HepG2 (cell line): ENCODE measurements around the gene PIP4K2C. TPM values are rescaled to one million over a fixed set of nuclear protein-coding genes. Genes with fewer than 3 reads are reported as not detected.

Experiments used
- ATAC-seq: fragments of 200-7000 bp; cut with Tn5 transposase; 3 replicates; pipeline ENCODE4 v1.9.1; 2020; ENCODE audit warnings: mild to moderate bottlenecking, moderate library complexity
- BruUV-seq: library from RNA; stranded (reverse); fragments of 400-500 nt; replicated peaks from 2 replicates; lab custom pipeline; 2021; lab: Mats Ljungman, UMichigan
- CTCF ChIA-PET: fragments of 300-600 bp; formaldehyde crosslinking; extraction: SDS; loops from one replicate; lab custom pipeline; 2021; ENCODE audit warnings: low total read pairs, inconsistent platforms, low intra/inter-chr PET ratio; lab: Yijun Ruan, JAX
- POLR2A ChIA-PET: fragments of 350-600 bp; sonication (Branson Sonifier 250); formaldehyde crosslinking; loops from one replicate; lab custom pipeline; 2020; ENCODE audit warnings: antibody characterized with exemption, inconsistent platforms; lab: Yijun Ruan, JAX
- DNase-seq: peaks from one replicate; pipeline ENCODE4 v3.0.0-alpha.2; 2015; ENCODE audit warnings: low spot score
- FAIRE-seq: peaks from 3 replicates; lab custom pipeline; 2011; peaks lifted over from hg19 to GRCh38; lab: Jason Lieb, UNC
- H2AFZ ChIP-seq: one replicate; pipeline ENCODE4 v1.6.1; 2011; ENCODE audit warnings: low read length, inconsistent platforms
- H3K27ac ChIP-seq: fragments of 300-600 bp; 3 replicates; pipeline ENCODE4 v1.8.0; 2011; ENCODE audit warnings: mixed run types, mild to moderate bottlenecking, mixed read lengths, low read length, inconsistent platforms; ENCODE audit not compliant: insufficient read depth; ENCODE audit errors: extremely low read length
- H3K27me3 ChIP-seq, 2 experiments: fragments of 200-600 bp in 1 of 2; 2 replicates in 1 of 2; 3 replicates in 1 of 2; pipeline versions ENCODE4 v1.6.0 to v1.8.0; 2011; ENCODE audit warnings: low read length in 2 of 2, mild to moderate bottlenecking in 2 of 2, moderate library complexity in 2 of 2, inconsistent platforms in 1 of 2; ENCODE audit not compliant: insufficient read depth in 2 of 2, control insufficient read depth in 1 of 2
- H3K36me3 ChIP-seq, 2 experiments: fragments of 200-600 bp in 1 of 2; replicated peaks in 1 of 2; 2 replicates in 1 of 2; 3 replicates in 1 of 2; pipeline versions ENCODE4 v1.5.1 to v1.8.0; 2011; ENCODE audit warnings: low read length in 2 of 2, inconsistent platforms in 1 of 2; ENCODE audit not compliant: insufficient read depth in 2 of 2, control insufficient read depth in 1 of 2
- H3K4me1 ChIP-seq: 2 replicates; pipeline ENCODE4 v1.5.1; 2012; ENCODE audit warnings: low read length, inconsistent platforms; ENCODE audit not compliant: insufficient read depth
- H3K4me2 ChIP-seq: 2 replicates; pipeline ENCODE4 v1.6.0; 2011; ENCODE audit warnings: low read depth, low read length, inconsistent platforms
- H3K4me3 ChIP-seq, 3 experiments: fragments of 200-600 bp in 1 of 3; sonication (generic), shearing (Covaris generic) in 1 of 3; replicated peaks in 1 of 3; 2 replicates each; pipeline ENCODE4 v1.5.1; 2011 to 2016; ENCODE audit warnings: low read length in 3 of 3, inconsistent platforms in 2 of 3, low read depth in 2 of 3, mild to moderate bottlenecking in 2 of 3, control low read depth in 1 of 3, mixed read lengths in 1 of 3; ENCODE audit not compliant: insufficient read depth in 1 of 3
- H3K79me2 ChIP-seq: one replicate; pipeline ENCODE4 v1.6.1; 2011; ENCODE audit warnings: low read length, inconsistent platforms; ENCODE audit not compliant: insufficient read depth
- H3K9ac ChIP-seq: 2 replicates; pipeline ENCODE4 v1.6.0; 2011; ENCODE audit warnings: mild to moderate bottlenecking, low read depth, low read length, inconsistent platforms; ENCODE audit not compliant: insufficient read depth
- H3K9me3 ChIP-seq: 2 replicates; pipeline ENCODE4 v1.5.1; 2012; ENCODE audit warnings: mild to moderate bottlenecking, low read length
- H4K20me1 ChIP-seq: 2 replicates; pipeline ENCODE4 v1.6.0; 2011; ENCODE audit warnings: inconsistent platforms, mild to moderate bottlenecking, low read length, moderate library complexity; ENCODE audit not compliant: insufficient read depth
- IKZF1 ChIP-seq: fragments of 450-650 bp; IDR thresholded peaks from 2 replicates; pipeline ENCODE4 v1.7.1; 2016
- KAT8 ChIP-seq: IDR thresholded peaks from 2 replicates; pipeline ENCODE4 v1.6.1; 2016; ENCODE audit warnings: missing genetic modification reagents, missing compliant biosample characterization
- KMT2A ChIP-seq: sonication (generic); formaldehyde crosslinking; IDR thresholded peaks from 2 replicates; pipeline ENCODE4 v1.4.0; 2020; ENCODE audit warnings: missing genetic modification reagents
- MAFF ChIP-seq: IDR thresholded peaks from 2 replicates; pipeline ENCODE4 v1.6.1; 2011; ENCODE audit warnings: low read depth, low read length, improper control_type of control experiment
- SP2 ChIP-seq: sonication (generic); formaldehyde crosslinking; IDR thresholded peaks from 2 replicates; pipeline ENCODE4 v1.5.1; 2020; ENCODE audit warnings: mild to moderate bottlenecking, missing genetic modification reagents
- ZBTB7A ChIP-seq: sonication (generic); formaldehyde crosslinking; IDR thresholded peaks from 2 replicates; pipeline ENCODE4 v1.8.0; 2022; ENCODE audit warnings: mild to moderate bottlenecking, missing genetic modification reagents
- ZFY ChIP-seq: sonication (generic); formaldehyde crosslinking; IDR thresholded peaks from 2 replicates; pipeline ENCODE4 v1.4.0; 2020; ENCODE audit warnings: missing genetic modification reagents
- ZNF510 ChIP-seq: sonication (generic); formaldehyde crosslinking; IDR thresholded peaks from 2 replicates; pipeline ENCODE4 v1.4.0; 2020; ENCODE audit warnings: low read depth, mild to moderate bottlenecking, missing genetic modification reagents
- ZNF713 ChIP-seq: sonication (generic); formaldehyde crosslinking; IDR thresholded peaks from 2 replicates; pipeline ENCODE4 v1.4.0; 2020; ENCODE audit warnings: mild to moderate bottlenecking, missing genetic modification reagents
- WGBS: methylation state at CpG from one replicate; pipeline ENCODE4 v1.1.6; 2017; ENCODE audit warnings: low lambda C conversion rate; 5-methylcytosine and 5-hydroxymethylcytosine counted together
- in situ Hi-C: cut with HindIII; loops from 2 replicates; pipeline ENCODE4 v1.10.0; 2017; ENCODE audit warnings: low pct_unique_long_range_greater_than_20kb; ENCODE audit not compliant: extremely low pct_ligation_motif_present
- intact Hi-C: fragments of 100-400 bp; cut with micrococcal nuclease; formaldehyde crosslinking; loops from one replicate; pipeline ENCODE4 v1.10.0; 2022; ENCODE audit not compliant: unreplicated experiment
- polyA plus RNA-seq, 8 experiments: library from polyadenylated mRNA; depleted of rRNA in 3 of 8; stranded (reverse) in 7 of 8; unstranded in 1 of 8; fragments of >200 nt; fragmentation: Illumina TruSeq in 4 of 8; extraction: Trizol in 4 of 8; gene quantifications; 2 replicates each; pipeline versions ENCODE4 v1.2.1 to v1.2.3, GENCODE V29; 2011 to 2016; ENCODE audit warnings: low read depth in 4 of 8, missing spikeins in 1 of 8, mixed read lengths in 1 of 8; ENCODE audit not compliant: insufficient read depth in 1 of 8
- total RNA-seq, 5 experiments: library from RNA; depleted of rRNA; stranded (reverse); fragments of >200 nt; fragmentation: Illumina TruSeq; extraction: Trizol; gene quantifications; 2 replicates each; pipeline ENCODE4 v1.2.3, GENCODE V29; 2016; ENCODE audit warnings: low read depth in 1 of 5
- TF ChIP-seq, protein P1 (sequence below): sonication (generic); formaldehyde crosslinking; conservative IDR thresholded peaks from 2 replicates; pipeline ENCODE4 v1.4.0; 2020; ENCODE audit warnings: missing genetic modification reagents
- TF ChIP-seq, protein P2 (sequence below): sonication (generic); formaldehyde crosslinking; IDR thresholded peaks from 2 replicates; pipeline ENCODE4 v1.5.0; 2020; ENCODE audit warnings: mild to moderate bottlenecking, missing genetic modification reagents
- TF ChIP-seq, protein P3 (sequence below): sonication (generic); formaldehyde crosslinking; IDR thresholded peaks from 2 replicates; pipeline ENCODE4 v1.5.1; 2020; ENCODE audit warnings: mild to moderate bottlenecking, missing genetic modification reagents, moderate library complexity

PIP4K2C gene
- total and polyA plus RNA-seq, 2 of the 13 experiments (the other 11 are each of a cell fraction or from before 2014, with no cell fraction given): 23.3 to 26.4 TPM

DNA sequence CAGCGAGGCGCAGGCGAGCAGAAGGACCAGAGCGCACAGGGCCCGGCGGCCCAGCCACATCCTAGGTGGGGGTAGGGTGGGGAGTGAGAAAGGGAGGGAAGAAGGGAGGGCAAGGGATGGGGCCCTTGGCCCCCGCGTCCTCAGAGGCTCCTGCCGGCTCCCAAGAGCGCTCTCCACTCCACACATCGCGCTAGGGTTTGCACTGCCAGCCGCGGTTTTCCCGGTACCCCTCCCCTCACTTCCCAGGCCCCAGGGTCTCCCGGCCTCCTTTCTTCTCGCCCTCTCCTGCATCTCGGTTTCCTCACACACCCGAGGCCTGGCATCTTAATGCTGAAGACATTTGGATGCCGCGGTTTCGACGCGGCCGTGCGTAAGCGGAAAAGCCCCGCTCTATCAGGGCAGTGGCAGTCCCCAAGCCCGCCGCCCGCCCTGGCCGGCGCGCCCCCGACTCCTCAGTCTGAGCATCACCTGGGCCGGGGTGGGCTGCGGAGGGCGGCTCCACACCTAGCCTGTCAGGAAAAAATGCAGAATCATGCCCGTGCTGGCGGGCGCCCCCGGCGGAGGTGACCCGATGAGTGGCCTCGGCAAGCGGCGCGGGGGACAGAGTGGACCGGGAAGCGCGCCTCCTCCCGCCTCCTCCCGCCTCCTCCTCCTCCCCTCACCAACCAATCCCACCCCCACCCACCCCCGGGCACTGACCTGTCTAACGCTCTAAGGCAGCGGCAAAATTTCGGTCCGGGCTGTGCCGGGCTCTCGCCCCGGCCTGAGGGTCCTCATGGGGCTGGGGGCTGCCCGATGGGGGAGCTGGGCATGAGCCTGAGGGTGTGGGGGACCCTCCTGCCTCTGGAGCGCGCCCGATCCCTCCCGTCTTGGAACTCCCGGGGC is 41.3 kb downstream of the PIP4K2C start (continued):
- TF ChIP-seq, protein P1, sequence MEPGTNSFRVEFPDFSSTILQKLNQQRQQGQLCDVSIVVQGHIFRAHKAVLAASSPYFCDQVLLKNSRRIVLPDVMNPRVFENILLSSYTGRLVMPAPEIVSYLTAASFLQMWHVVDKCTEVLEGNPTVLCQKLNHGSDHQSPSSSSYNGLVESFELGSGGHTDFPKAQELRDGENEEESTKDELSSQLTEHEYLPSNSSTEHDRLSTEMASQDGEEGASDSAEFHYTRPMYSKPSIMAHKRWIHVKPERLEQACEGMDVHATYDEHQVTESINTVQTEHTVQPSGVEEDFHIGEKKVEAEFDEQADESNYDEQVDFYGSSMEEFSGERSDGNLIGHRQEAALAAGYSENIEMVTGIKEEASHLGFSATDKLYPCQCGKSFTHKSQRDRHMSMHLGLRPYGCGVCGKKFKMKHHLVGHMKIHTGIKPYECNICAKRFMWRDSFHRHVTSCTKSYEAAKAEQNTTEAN (CRISPR knock-in tag): no peak
- no peak for TF ChIP-seq ZBTB7A (CRISPR knock-in tag)

DNA sequence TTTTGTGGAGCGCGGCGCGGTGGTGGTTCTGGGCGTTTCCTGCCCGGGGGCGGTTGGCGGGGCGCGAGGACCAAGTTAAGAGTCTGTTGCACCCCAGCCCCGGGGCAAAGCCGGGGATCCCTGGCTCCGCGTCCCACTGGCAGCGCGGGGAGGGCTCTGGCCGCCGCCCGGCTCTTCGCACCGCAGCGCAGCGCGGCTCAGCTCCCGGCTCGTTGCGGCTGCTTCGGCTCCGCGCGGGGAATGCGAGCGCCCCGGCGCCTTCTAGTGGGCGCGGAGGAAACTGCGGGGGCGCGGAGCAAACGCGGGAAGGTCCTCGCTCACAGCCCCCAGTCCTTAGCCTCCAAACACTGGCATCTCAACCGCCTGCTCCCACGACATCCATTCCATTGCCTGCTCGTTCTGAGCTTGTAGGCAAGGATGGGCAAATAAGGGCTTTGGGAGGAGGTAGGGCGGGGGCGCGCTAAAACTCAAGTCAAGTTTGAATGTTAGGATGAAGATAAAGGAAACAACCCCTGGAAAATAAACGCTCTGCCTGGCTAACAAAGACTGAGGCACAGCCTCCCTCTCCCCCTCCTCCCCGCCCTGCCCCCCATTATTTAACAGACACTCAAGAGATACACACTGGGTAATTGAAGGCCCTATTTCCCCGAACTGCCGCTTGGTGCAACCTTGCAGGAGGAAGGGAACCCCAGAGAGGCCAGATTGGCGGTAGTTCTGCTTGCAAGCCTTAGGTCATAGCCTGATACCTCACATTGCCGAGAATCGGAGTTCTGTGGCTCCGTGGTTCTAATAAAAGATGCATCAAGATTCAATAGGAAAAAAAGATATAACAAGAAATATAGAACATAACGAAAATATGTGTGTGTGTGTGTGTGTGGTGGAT is 42.2 kb downstream of the PIP4K2C start, which contains the start of gene B4GALNT1:
B4GALNT1 (minus strand) TSS at position 244 of the 883 bp plus-strand sequence. CDS start 1,069 bp downstream, outside the sequence.
- FAIRE-seq (no peak), DNase-seq (no peak), ATAC-seq (peak; percentile 91)
- intact Hi-C loops (loop anchor here (1.0 to 2.0 kb wide), 3 partner anchors 42 to 60 kb away; partner anchors contain the start of gene PIP4K2C), in situ Hi-C loops (no loop called here)
- H3K27ac ChIP-seq: no peak within 1 kb of the TSS
- H3K79me2 ChIP-seq: no peaks in the 10 kb centered on the region
- no peaks in the 10 kb centered on the region for H3K9me3 ChIP-seq
- peak within 1 kb of the TSS; percentile 87 for H3K4me2 ChIP-seq
- 0 out of 5 replicates have a peak, but pooled peaks cover 0 to 3% of the 10 kb centered on the region in 2 experiments for H3K36me3 ChIP-seq
- ChIA-PET POLR2A (interaction anchor here (0.6 to 1.1 kb wide), 6 partner anchors 10 to 116 kb away, joined by 3 to 4 read pairs (median 3); partner anchors contain the start of genes DCTN2 and DDIT3), CTCF (interaction anchor here (1.5 to 2.0 kb wide), 2 partner anchors 50 to 61 kb away, joined by 6 to 9 read pairs; partner anchors contain the start of gene OS9)
- no TSS peak for BruUV-seq
- no peak within 1 kb of the TSS for H2AFZ ChIP-seq
- no peaks in the 10 kb centered on the region for H4K20me1 ChIP-seq
- peak within 1 kb of the TSS; percentile 63; the same call in 1 of the 2 replicates for H3K9ac ChIP-seq
- peaks cover 22% of the 10 kb centered on the region for H3K4me1 ChIP-seq
- WGBS: 7% methylated on average over 14 of the region's 58 CpGs
- peak within 1 kb of the TSS; percentile 66 to 77 (median 68) for H3K4me3 ChIP-seq
- peaks cover 0 to 2% of the 10 kb centered on the region in 2 experiments; a peak in 1 of 5 replicates for H3K27me3 ChIP-seq
- TF ChIP-seq MAFF (no peak), ZFY (no peak; the same call in 1 of the 2 replicates), SP2 (0 out of 2 replicates have a peak, but pooled peaks have one; percentile 43), KAT8 (CRISPR knock-in tag) (peak; percentile 38; the same call in 1 of the 2 replicates), KMT2A (peak; percentile 56; the same call in 1 of the 2 replicates), ZNF510 (no peak), ZNF713 (CRISPR knock-in tag) (no peak), IKZF1 (no peak)
- TF ChIP-seq, protein P2, sequence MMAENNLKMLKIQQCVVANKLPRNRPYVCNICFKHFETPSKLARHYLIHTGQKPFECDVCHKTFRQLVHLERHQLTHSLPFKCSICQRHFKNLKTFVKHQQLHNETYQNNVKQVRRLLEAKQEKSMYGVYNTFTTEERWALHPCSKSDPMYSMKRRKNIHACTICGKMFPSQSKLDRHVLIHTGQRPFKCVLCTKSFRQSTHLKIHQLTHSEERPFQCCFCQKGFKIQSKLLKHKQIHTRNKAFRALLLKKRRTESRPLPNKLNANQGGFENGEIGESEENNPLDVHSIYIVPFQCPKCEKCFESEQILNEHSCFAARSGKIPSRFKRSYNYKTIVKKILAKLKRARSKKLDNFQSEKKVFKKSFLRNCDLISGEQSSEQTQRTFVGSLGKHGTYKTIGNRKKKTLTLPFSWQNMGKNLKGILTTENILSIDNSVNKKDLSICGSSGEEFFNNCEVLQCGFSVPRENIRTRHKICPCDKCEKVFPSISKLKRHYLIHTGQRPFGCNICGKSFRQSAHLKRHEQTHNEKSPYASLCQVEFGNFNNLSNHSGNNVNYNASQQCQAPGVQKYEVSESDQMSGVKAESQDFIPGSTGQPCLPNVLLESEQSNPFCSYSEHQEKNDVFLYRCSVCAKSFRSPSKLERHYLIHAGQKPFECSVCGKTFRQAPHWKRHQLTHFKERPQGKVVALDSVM (CRISPR knock-in tag): peak; percentile 37; the same call in 1 of the 2 replicates
- TF ChIP-seq, protein P3, sequence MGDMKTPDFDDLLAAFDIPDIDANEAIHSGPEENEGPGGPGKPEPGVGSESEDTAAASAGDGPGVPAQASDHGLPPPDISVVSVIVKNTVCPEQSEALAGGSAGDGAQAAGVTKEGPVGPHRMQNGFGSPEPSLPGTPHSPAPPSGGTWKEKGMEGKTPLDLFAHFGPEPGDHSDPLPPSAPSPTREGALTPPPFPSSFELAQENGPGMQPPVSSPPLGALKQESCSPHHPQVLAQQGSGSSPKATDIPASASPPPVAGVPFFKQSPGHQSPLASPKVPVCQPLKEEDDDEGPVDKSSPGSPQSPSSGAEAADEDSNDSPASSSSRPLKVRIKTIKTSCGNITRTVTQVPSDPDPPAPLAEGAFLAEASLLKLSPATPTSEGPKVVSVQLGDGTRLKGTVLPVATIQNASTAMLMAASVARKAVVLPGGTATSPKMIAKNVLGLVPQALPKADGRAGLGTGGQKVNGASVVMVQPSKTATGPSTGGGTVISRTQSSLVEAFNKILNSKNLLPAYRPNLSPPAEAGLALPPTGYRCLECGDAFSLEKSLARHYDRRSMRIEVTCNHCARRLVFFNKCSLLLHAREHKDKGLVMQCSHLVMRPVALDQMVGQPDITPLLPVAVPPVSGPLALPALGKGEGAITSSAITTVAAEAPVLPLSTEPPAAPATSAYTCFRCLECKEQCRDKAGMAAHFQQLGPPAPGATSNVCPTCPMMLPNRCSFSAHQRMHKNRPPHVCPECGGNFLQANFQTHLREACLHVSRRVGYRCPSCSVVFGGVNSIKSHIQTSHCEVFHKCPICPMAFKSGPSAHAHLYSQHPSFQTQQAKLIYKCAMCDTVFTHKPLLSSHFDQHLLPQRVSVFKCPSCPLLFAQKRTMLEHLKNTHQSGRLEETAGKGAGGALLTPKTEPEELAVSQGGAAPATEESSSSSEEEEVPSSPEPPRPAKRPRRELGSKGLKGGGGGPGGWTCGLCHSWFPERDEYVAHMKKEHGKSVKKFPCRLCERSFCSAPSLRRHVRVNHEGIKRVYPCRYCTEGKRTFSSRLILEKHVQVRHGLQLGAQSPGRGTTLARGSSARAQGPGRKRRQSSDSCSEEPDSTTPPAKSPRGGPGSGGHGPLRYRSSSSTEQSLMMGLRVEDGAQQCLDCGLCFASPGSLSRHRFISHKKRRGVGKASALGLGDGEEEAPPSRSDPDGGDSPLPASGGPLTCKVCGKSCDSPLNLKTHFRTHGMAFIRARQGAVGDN (CRISPR knock-in tag): peak; percentile 96
